Panc1 (cell line): Measurements from ENCODE around the gene GPRC5C. TPM values are rescaled to one million over a fixed set of nuclear protein-coding genes. Genes with fewer than 3 reads are reported as not detected.

Experiments
- ATAC-seq: fragments of 200-7000 bp; cut with Tn5 transposase; 2 replicates; pipeline ENCODE4 v1.9.1; 2020; ENCODE audit warnings: mild to moderate bottlenecking, moderate library complexity
- BruUV-seq: library from RNA; stranded (reverse); fragments of 400-500 nt; replicated peaks from 2 replicates; lab custom pipeline; 2021; lab: Mats Ljungman, UMichigan
- CTCF ChIA-PET: fragments of 300-600 bp; sonication (Branson Sonifier 250); formaldehyde crosslinking; loops from one replicate; lab custom pipeline; 2022; ENCODE audit warnings: antibody characterized with exemption; lab: Charles Lee
- POLR2A ChIA-PET: fragments of 300-600 bp; sonication (Branson Sonifier 250); formaldehyde crosslinking; loops from one replicate; lab custom pipeline; 2022; ENCODE audit warnings: antibody characterized with exemption; lab: Charles Lee
- DNase-seq: peaks from one replicate; pipeline ENCODE4 v3.0.0-alpha.2; 2010; ENCODE audit warnings: low read depth, low spot score
- H3K27ac ChIP-seq: 2 replicates; pipeline ENCODE4 v1.5.1; 2011; ENCODE audit warnings: mild to moderate bottlenecking, low read length, inconsistent platforms
- H3K27me3 ChIP-seq: fragments of 200-500 bp; sonication (Bioruptor generic); 2 replicates; pipeline ENCODE4 v1.6.0; 2014; ENCODE audit warnings: low read length, inconsistent platforms; ENCODE audit not compliant: control insufficient read depth, insufficient read depth
- H3K36me3 ChIP-seq: fragments of 200-500 bp; sonication (Bioruptor generic); 2 replicates; pipeline ENCODE4 v1.5.1; 2014; ENCODE audit warnings: inconsistent platforms, mild to moderate bottlenecking, low read length, moderate library complexity; ENCODE audit not compliant: control insufficient read depth, insufficient read depth
- H3K4me1 ChIP-seq: 2 replicates; pipeline ENCODE4 v1.5.1; 2011; ENCODE audit warnings: inconsistent platforms, mild to moderate bottlenecking, low read length, moderate library complexity; ENCODE audit not compliant: control insufficient read depth, insufficient read depth
- H3K4me3 ChIP-seq, 2 experiments: 2 replicates each; pipeline ENCODE4 v1.5.1; 2011 to 2012; ENCODE audit warnings: low read depth in 2 of 2, low read length in 2 of 2, mild to moderate bottlenecking in 2 of 2, inconsistent platforms in 1 of 2, moderate library complexity in 1 of 2
- H3K9me3 ChIP-seq: fragments of 200-500 bp; sonication (Bioruptor generic); 2 replicates; pipeline ENCODE4 v1.5.1; 2014; ENCODE audit warnings: low read depth, mild to moderate bottlenecking, inconsistent platforms, low read length, moderate library complexity; ENCODE audit not compliant: control insufficient read depth, insufficient read depth
- POLR2AphosphoS5 ChIP-seq: IDR thresholded peaks from 2 replicates; pipeline ENCODE4 v1.6.1; 2012; ENCODE audit warnings: mild to moderate bottlenecking, low read depth, low read length, moderate library complexity
- SIN3A ChIP-seq: IDR thresholded peaks from 2 replicates; pipeline ENCODE4 v1.6.1; 2012; ENCODE audit warnings: low read depth, mild to moderate bottlenecking, low read length, moderate library complexity, borderline replicate concordance; ENCODE audit not compliant: insufficient read depth
- TCF7L2 ChIP-seq: IDR thresholded peaks from 2 replicates; pipeline ENCODE4 v1.6.1; 2011; ENCODE audit warnings: mild to moderate bottlenecking, low read depth, low read length, inconsistent platforms
- in situ Hi-C: cut with HindIII; loops from 2 replicates; pipeline ENCODE4 v1.10.0; 2016; ENCODE audit warnings: low sequenced_read_pairs, low pct_unique_long_range_greater_than_20kb
- intact Hi-C: fragments of 100-400 bp; cut with micrococcal nuclease; formaldehyde crosslinking; loops from one replicate; pipeline ENCODE4 v1.10.0; 2022; ENCODE audit not compliant: unreplicated experiment
- total RNA-seq: library from RNA; stranded (reverse); gene quantifications from one replicate; pipeline ENCODE4 v1.2.1, GENCODE V29; 2021; ENCODE audit not compliant: unreplicated experiment
- TF ChIP-seq, protein P1 (sequence below): fragments of 450-650 bp; IDR thresholded peaks from 2 replicates; pipeline ENCODE4 v1.5.1; 2017; ENCODE audit warnings: mild to moderate bottlenecking
- TF ChIP-seq, protein P2 (sequence below), 2 experiments: IDR thresholded peaks; 2 replicates each; pipeline ENCODE4 v1.6.1; 2011 to 2012; ENCODE audit warnings: low read depth in 2 of 2, control low read depth in 1 of 2, low read length in 1 of 2, mild to moderate bottlenecking in 1 of 2, moderate library complexity in 1 of 2; ENCODE audit not compliant: insufficient read depth in 1 of 2

GPRC5C gene
- total RNA-seq, 1 experiment from 2014 or later: 57.1 TPM

DNA sequence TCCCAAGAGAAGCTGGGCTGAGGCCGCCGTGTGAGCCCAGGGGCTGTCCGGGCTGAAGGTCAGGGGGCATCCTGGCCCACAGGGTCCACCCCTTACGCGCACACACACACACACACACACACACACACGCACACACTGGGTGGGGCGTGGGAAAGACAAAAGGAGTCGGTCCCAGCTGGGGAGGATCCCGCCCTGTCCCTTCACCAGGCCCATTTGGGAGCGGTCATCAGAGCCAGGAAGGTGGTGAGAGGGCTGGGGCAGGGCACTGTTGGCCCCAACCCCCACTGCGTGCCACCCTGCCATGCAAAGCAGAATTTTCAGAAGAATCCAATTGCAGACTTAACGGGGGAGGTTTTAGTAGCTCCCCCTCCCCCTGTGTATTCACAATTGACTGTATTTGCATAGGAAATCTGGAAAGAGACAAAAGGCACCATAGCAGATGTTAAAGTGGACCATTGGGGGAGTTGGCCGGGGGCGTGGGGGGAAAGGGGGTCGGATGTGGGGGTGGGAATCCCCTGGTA is 23.2 kb downstream of the GPRC5C start:
- in situ Hi-C loops (no loop called here), intact Hi-C loops (no loop called here)
- BruUV-seq: no TSS peak
- no peaks in the 10 kb centered on the region for H3K9me3 ChIP-seq
- no peak for ATAC-seq
- peaks cover 17% of the 10 kb centered on the region for H3K4me1 ChIP-seq
- ChIA-PET POLR2A (no interaction called here), CTCF (interaction anchor here (0.6 to 6.4 kb wide), 3 partner anchors 47 to 87 kb away, joined by 7 to 62 read pairs (median 12); partner anchors contain the start of gene GPR142)
- H3K27me3 ChIP-seq: 0 out of 2 replicates have a peak, but pooled peaks cover 2% of the 10 kb centered on the region
- TF ChIP-seq, protein P1, sequence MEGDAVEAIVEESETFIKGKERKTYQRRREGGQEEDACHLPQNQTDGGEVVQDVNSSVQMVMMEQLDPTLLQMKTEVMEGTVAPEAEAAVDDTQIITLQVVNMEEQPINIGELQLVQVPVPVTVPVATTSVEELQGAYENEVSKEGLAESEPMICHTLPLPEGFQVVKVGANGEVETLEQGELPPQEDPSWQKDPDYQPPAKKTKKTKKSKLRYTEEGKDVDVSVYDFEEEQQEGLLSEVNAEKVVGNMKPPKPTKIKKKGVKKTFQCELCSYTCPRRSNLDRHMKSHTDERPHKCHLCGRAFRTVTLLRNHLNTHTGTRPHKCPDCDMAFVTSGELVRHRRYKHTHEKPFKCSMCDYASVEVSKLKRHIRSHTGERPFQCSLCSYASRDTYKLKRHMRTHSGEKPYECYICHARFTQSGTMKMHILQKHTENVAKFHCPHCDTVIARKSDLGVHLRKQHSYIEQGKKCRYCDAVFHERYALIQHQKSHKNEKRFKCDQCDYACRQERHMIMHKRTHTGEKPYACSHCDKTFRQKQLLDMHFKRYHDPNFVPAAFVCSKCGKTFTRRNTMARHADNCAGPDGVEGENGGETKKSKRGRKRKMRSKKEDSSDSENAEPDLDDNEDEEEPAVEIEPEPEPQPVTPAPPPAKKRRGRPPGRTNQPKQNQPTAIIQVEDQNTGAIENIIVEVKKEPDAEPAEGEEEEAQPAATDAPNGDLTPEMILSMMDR: no peak
- TF ChIP-seq, protein P2, sequence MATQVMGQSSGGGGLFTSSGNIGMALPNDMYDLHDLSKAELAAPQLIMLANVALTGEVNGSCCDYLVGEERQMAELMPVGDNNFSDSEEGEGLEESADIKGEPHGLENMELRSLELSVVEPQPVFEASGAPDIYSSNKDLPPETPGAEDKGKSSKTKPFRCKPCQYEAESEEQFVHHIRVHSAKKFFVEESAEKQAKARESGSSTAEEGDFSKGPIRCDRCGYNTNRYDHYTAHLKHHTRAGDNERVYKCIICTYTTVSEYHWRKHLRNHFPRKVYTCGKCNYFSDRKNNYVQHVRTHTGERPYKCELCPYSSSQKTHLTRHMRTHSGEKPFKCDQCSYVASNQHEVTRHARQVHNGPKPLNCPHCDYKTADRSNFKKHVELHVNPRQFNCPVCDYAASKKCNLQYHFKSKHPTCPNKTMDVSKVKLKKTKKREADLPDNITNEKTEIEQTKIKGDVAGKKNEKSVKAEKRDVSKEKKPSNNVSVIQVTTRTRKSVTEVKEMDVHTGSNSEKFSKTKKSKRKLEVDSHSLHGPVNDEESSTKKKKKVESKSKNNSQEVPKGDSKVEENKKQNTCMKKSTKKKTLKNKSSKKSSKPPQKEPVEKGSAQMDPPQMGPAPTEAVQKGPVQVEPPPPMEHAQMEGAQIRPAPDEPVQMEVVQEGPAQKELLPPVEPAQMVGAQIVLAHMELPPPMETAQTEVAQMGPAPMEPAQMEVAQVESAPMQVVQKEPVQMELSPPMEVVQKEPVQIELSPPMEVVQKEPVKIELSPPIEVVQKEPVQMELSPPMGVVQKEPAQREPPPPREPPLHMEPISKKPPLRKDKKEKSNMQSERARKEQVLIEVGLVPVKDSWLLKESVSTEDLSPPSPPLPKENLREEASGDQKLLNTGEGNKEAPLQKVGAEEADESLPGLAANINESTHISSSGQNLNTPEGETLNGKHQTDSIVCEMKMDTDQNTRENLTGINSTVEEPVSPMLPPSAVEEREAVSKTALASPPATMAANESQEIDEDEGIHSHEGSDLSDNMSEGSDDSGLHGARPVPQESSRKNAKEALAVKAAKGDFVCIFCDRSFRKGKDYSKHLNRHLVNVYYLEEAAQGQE (IDR thresholded peaks at IDR 0.05; ENCODE audit: insufficient read depth in 1 of 2, low read depth in 2 of 2, low read length in 1 of 2): no peak
- TF ChIP-seq TCF7L2 (no peak), POLR2AphosphoS5 (no peak), SIN3A (no peak)
- no peaks in the 10 kb centered on the region for H3K36me3 ChIP-seq
- H3K4me3 ChIP-seq: no peak overlapping the region; a peak in 1 of 4 replicates
- peak overlapping the region; percentile 39; the same call in 1 of the 2 replicates for H3K27ac ChIP-seq
- no peak for DNase-seq

DNA sequence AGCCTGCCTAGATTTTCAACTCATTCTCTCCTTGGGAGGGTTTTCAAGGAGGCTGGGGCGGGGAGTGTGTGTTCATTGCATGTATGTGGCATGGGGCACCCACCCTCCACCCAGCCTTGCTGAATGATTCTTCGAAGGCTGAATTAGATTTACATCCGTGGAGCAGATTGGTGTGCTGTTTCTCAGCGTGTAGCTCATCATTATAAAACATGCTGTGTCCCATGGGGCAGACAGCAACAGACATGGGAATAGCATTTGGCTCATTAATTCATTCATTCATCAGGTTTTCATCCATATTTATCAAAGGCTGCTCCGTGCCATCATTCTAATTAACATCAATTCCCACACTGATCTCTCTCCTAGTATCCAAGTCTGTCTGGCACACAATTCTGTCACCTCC is 23.9 kb downstream of the GPRC5C start:
- no TSS peak for BruUV-seq
- intact Hi-C loops: no loop called here
- H3K4me3 ChIP-seq: no peak overlapping the region
- ChIA-PET CTCF (interaction anchor here (3.1 to 6.4 kb wide), 2 partner anchors 76 to 88 kb away, joined by 12 to 62 read pairs; partner anchors contain the start of gene GPR142), POLR2A (no interaction called here)
- peaks cover 17% of the 10 kb centered on the region for H3K4me1 ChIP-seq
- 0 out of 2 replicates have a peak, but pooled peaks cover 2% of the 10 kb centered on the region for H3K27me3 ChIP-seq
- no peaks in the 10 kb centered on the region for H3K36me3 ChIP-seq
- DNase-seq (no peak), ATAC-seq (no peak)
- in situ Hi-C loops: no loop called here
- no peaks in the 10 kb centered on the region for H3K9me3 ChIP-seq
- no peak for TF ChIP-seq SIN3A
- no peak overlapping the region for H3K27ac ChIP-seq
